HEK293T (cell line): ENCODE measurements around the gene ASTN2.

Source experiments
- ELF4 ChIP-seq: fragments of 450-650 bp; IDR thresholded peaks from 2 replicates; pipeline ENCODE4 v1.6.1; 2017; ENCODE audit warnings: antibody characterized with exemption
- FOXK2 ChIP-seq: fragments of 450-650 bp; IDR thresholded peaks from 2 replicates; pipeline ENCODE4 v1.6.1; 2016; ENCODE audit warnings: mild to moderate bottlenecking
- LEF1 ChIP-seq: fragments of 450-650 bp; IDR thresholded peaks from 2 replicates; pipeline ENCODE4 v1.6.1; 2017; ENCODE audit warnings: mild to moderate bottlenecking, borderline replicate concordance
- NFRKB ChIP-seq: fragments of 450-650 bp; IDR thresholded peaks from 2 replicates; pipeline ENCODE4 v1.6.1; 2016; ENCODE audit warnings: mild to moderate bottlenecking, moderate library complexity
- SUZ12 ChIP-seq: fragments of 450-650 bp; IDR thresholded peaks from 2 replicates; pipeline ENCODE4 v1.6.1; 2016; ENCODE audit warnings: mild to moderate bottlenecking
- TF ChIP-seq, protein P1 (sequence below): fragments of 450-650 bp; IDR thresholded peaks from 2 replicates; pipeline ENCODE4 v1.6.1; 2016

DNA sequence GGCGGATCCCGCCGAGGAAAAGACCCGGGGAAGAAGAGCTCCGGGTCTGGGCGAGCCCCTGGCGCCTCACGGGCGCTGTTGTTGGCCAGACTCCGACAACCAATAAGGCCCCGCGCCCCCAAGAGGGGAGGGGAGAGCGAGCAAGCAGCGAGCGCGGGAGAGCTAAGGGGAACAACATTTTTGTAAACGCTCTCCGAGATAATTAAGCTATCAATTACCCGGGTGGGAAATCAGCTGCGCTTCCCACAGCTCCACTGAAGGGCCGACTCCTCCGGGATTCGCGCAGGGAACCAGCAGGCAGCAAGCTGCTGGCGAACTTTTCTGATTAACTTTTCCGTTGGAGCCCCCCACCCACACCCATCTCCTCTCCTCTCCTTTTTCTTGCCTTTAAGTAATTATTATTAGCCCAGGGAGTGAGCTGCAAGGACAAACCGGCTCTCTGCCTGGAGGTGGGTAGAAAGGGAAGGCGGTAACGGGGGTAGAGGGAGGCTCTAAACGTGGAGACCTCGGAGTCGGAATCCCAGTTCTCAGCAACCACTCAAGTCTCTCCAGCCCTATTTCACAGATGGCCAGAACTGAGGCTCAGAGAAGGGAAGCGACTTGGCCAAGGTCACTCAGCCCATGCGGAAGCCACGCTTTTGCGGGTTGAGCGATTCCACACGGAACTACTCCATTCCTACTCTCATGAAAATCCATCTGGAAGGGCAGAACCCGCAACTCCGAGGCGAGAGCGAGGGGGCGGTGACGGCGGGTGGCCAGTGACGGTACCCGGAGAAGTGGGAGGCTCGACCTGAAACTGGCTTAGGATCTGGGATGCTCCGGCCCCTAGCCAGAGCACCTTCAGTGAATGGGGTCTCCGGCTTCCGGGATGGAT lies 1.3 kb downstream of the ASTN2 start:
- TF ChIP-seq SUZ12, result no peak
- TF ChIP-seq, protein P1, sequence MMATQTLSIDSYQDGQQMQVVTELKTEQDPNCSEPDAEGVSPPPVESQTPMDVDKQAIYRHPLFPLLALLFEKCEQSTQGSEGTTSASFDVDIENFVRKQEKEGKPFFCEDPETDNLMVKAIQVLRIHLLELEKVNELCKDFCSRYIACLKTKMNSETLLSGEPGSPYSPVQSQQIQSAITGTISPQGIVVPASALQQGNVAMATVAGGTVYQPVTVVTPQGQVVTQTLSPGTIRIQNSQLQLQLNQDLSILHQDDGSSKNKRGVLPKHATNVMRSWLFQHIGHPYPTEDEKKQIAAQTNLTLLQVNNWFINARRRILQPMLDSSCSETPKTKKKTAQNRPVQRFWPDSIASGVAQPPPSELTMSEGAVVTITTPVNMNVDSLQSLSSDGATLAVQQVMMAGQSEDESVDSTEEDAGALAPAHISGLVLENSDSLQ, result no peak
- TF ChIP-seq NFRKB, result no peak
- TF ChIP-seq ELF4, result no peak
- no peak for TF ChIP-seq FOXK2
- no peak for TF ChIP-seq LEF1
